Breast epithelium (tissue), 4 donors: Measurements from ENCODE around the gene SLC27A5. TPM values are rescaled to one million over a fixed set of nuclear protein-coding genes. Genes with fewer than 3 reads are reported as not detected.
A peak's percentile ranks its signal among the peaks of the same experiment; 100 is the strongest.

Experiments
- DNase-seq, 2 donors: peaks; one replicate each; pipeline ENCODE4 v3.0.0-alpha.2; 2019; ENCODE audit warnings: low spot score in 2 of 2
- H3K27ac ChIP-seq, 2 donors: fragments of 200-600 bp; sonication (generic) in 1 of 2; one replicate each; pipeline ENCODE4 v1.5.1; 2016 to 2019; ENCODE audit warnings: mild to moderate bottlenecking in 1 of 2
- H3K27me3 ChIP-seq, 2 donors: fragments of 200-600 bp; sonication (generic) in 1 of 2; one replicate each; pipeline versions ENCODE4 v1.5.1 to v1.6.0; 2017 to 2019; ENCODE audit warnings: control low read depth in 1 of 2, mild to moderate bottlenecking in 1 of 2
- H3K36me3 ChIP-seq: fragments of 200-600 bp; one replicate; pipeline ENCODE4 v1.5.1; 2019
- H3K4me1 ChIP-seq, 2 donors: fragments of 200-600 bp; sonication (generic); one replicate each; pipeline ENCODE4 v1.5.1; 2016 to 2019; ENCODE audit warnings: control low read depth in 1 of 2
- H3K4me3 ChIP-seq, 3 donors: fragments of 200-600 bp; sonication (generic); 1 replicate in 2 of 3; 2 replicates in 1 of 3; pipeline ENCODE4 v1.5.1; 2016 to 2019; ENCODE audit warnings: mild to moderate bottlenecking in 3 of 3, moderate library complexity in 2 of 3
- H3K9me3 ChIP-seq, 2 donors: fragments of 200-600 bp; sonication (generic) in 1 of 2; one replicate each; pipeline ENCODE4 v1.5.1; 2016 to 2019; ENCODE audit warnings: control low read depth in 1 of 2
- POLR2A ChIP-seq: fragments of 450-650 bp; IDR thresholded peaks from one replicate; pipeline ENCODE4 v1.6.1; 2016; ENCODE audit warnings: antibody characterized with exemption, mild to moderate bottlenecking, moderate library complexity
- POLR2AphosphoS5 ChIP-seq, 3 donors: sonication (generic); formaldehyde crosslinking; IDR thresholded peaks; one replicate each; pipeline ENCODE4 v1.6.1; 2017; ENCODE audit warnings: antibody characterized with exemption in 3 of 3
- intact Hi-C: fragments of 100-400 bp; cut with DNase I; formaldehyde crosslinking; loops from one replicate; pipeline ENCODE4 v1.15.1; 2023; ENCODE audit warnings: low total_unique reads
- total RNA-seq, 3 donors: library from RNA; depleted of rRNA; stranded (reverse); fragments of >200 nt; gene quantifications; one replicate each; pipeline ENCODE4 v1.1.0, GENCODE V29; 2016
- TF ChIP-seq, protein P1 (sequence below), 3 donors: fragments of 450-650 bp; IDR thresholded peaks; one replicate each; pipeline ENCODE4 v1.5.1; 2016 to 2017; ENCODE audit warnings: antibody characterized with exemption in 3 of 3, mild to moderate bottlenecking in 3 of 3, moderate library complexity in 3 of 3

The SLC27A5 gene
- total RNA-seq, 3 donors from 2014 or later: 4.7 to 18.0 (median 10.7) TPM

- DNase-seq: no peak
- intact Hi-C loops: no loop called here
- H3K27me3 ChIP-seq: no peaks in the 10 kb centered on the region
- H3K36me3 ChIP-seq: no peaks in the 10 kb centered on the region
- peak overlapping the region; percentile 93 to 95 for H3K27ac ChIP-seq
- H3K9me3 ChIP-seq: no peaks in the 10 kb centered on the region
- TF ChIP-seq, protein P1, sequence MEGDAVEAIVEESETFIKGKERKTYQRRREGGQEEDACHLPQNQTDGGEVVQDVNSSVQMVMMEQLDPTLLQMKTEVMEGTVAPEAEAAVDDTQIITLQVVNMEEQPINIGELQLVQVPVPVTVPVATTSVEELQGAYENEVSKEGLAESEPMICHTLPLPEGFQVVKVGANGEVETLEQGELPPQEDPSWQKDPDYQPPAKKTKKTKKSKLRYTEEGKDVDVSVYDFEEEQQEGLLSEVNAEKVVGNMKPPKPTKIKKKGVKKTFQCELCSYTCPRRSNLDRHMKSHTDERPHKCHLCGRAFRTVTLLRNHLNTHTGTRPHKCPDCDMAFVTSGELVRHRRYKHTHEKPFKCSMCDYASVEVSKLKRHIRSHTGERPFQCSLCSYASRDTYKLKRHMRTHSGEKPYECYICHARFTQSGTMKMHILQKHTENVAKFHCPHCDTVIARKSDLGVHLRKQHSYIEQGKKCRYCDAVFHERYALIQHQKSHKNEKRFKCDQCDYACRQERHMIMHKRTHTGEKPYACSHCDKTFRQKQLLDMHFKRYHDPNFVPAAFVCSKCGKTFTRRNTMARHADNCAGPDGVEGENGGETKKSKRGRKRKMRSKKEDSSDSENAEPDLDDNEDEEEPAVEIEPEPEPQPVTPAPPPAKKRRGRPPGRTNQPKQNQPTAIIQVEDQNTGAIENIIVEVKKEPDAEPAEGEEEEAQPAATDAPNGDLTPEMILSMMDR (IDR thresholded peaks at IDR 0.05): peak in 1 of 3 donors; percentile 48
- TF ChIP-seq POLR2A: no peak
- H3K4me1 ChIP-seq: peaks cover 9 to 21% of the 10 kb centered on the region in 2 donors
- H3K4me3 ChIP-seq: peak overlapping the region; percentile 82 to 93 (median 84)
Measured at GRCh38 chr19:58518256-58519086, 6.7 kb upstream of the SLC27A5 start.

GRCh38 chr19:58516964-58517833, 5.4 kb upstream of the SLC27A5 start:
- intact Hi-C loops: no loop called here
- Histone ChIP-seq H3K27me3 (no peaks in the 10 kb centered on the region), H3K27ac (peak overlapping the region in 1 of 2 donors; percentile 95), H3K36me3 (no peaks in the 10 kb centered on the region), H3K4me3 (peak overlapping the region in 1 of 3 donors; percentile 93), H3K9me3 (no peaks in the 10 kb centered on the region), H3K4me1 (peaks cover 9 to 21% of the 10 kb centered on the region in 2 donors)
- DNase-seq: no peak
- TF ChIP-seq POLR2A: no peak

DNA sequence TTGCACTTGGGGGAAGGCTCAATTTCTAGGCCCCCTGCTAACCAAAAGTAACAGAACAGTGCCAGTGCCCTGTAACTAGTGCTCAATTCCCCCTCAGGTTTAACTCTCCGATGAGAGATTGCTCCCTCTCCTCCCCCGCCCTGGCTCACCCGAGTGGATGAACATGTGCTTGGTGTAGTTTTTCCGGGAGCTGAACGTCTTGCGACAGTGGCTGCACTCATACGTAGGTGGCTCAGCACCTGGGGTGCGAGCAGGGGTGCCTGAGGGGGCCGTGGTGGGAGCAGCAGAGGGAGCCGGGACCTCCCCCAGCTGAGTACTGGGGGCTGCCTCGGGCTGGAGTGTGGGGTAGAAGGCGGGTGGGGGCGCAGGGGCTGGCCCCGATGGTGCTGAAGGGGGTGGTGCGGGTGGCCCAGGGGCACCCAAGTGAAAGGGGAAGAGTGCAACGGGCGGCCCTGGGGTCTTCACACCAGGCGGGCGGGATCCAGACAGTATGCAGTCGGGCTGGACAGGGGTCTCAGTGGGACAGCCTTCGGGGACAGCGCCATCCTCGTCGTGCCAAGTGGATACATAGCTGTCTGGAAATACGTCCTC, 4.5 kb upstream of the SLC27A5 start:
- Histone ChIP-seq H3K4me1 (peaks cover 9 to 21% of the 10 kb centered on the region in 2 donors), H3K27me3 (no peaks in the 10 kb centered on the region), H3K4me3 (no peak overlapping the region), H3K9me3 (no peaks in the 10 kb centered on the region), H3K27ac (no peak overlapping the region), H3K36me3 (no peaks in the 10 kb centered on the region)
- intact Hi-C loops: no loop called here
- TF ChIP-seq POLR2AphosphoS5 (IDR thresholded peaks at IDR 0.05): no peak
- no peak for TF ChIP-seq POLR2A
- TF ChIP-seq, protein P1 (IDR thresholded peaks at IDR 0.05): no peak
- no peak for DNase-seq

- peaks cover 9 to 21% of the 10 kb centered on the region in 2 donors for H3K4me1 ChIP-seq
- no peak overlapping the region for H3K27ac ChIP-seq
- no peak for TF ChIP-seq POLR2AphosphoS5 (IDR thresholded peaks at IDR 0.05)
- TF ChIP-seq, protein P1 (IDR thresholded peaks at IDR 0.05): no peak
- TF ChIP-seq POLR2A: no peak
- no peak for DNase-seq
- H3K9me3 ChIP-seq: no peaks in the 10 kb centered on the region
- H3K4me3 ChIP-seq: no peak overlapping the region
- no peaks in the 10 kb centered on the region for H3K27me3 ChIP-seq
- no peaks in the 10 kb centered on the region for H3K36me3 ChIP-seq
- intact Hi-C loops: no loop called here
Measured at GRCh38 chr19:58515259-58515658, 3.5 kb upstream of the SLC27A5 start.

GRCh38 chr19:58514564-58515022, 2.8 kb upstream of the SLC27A5 start:
- Histone ChIP-seq H3K4me3 (peak overlapping the region; percentile 31 to 70 (median 54)), H3K4me1 (peaks cover 9 to 21% of the 10 kb centered on the region in 2 donors), H3K9me3 (no peaks in the 10 kb centered on the region), H3K27ac (peak overlapping the region; percentile 85 to 90), H3K36me3 (no peaks in the 10 kb centered on the region), H3K27me3 (no peaks in the 10 kb centered on the region)
- no peak for DNase-seq
- TF ChIP-seq POLR2A (no peak), POLR2AphosphoS5 (IDR thresholded peaks at IDR 0.05) (no peak)
- TF ChIP-seq, protein P1 (IDR thresholded peaks at IDR 0.05): no peak
- intact Hi-C loops: no loop called here
